ENCODE results near the gene CHST11. TPM values are rescaled to one million over a fixed set of nuclear protein-coding genes. Genes with fewer than 3 reads are reported as not detected.

The CHST11 gene
- total RNA-seq, 2 experiments from 2014 or later: 39.3 to 45.3 TPM

GRCh38 chr12:104463368-104463767, 6.6 kb downstream of the CHST11 start:
- no peaks in the 10 kb centered on the region for H3K9me3 Mint-ChIP-seq
- H3K36me3 Mint-ChIP-seq (ENCODE audit: low read depth): peaks cover 11% of the 10 kb centered on the region
- H3K27ac Mint-ChIP-seq: peak overlapping the region; percentile 84
- intact Hi-C loops (cut with micrococcal nuclease): loop anchor here (1.0 to 10.0 kb wide), 10 partner anchors 15 to 771 kb away; partner anchors contain the start of gene APPL2
- CTCF ChIA-PET: no interaction called here
- DNase-seq: no peak
- no peaks in the 10 kb centered on the region for H3K27me3 Mint-ChIP-seq (ENCODE audit: low read depth)
- H3K4me1 Mint-ChIP-seq (ENCODE audit: low read depth): peaks cover 77% of the 10 kb centered on the region
- H3K4me3 Mint-ChIP-seq: no peak overlapping the region

- no peaks in the 10 kb centered on the region for H3K27me3 Mint-ChIP-seq (ENCODE audit: low read depth)
- H3K36me3 Mint-ChIP-seq (ENCODE audit: low read depth): peaks cover 8% of the 10 kb centered on the region
- H3K4me1 Mint-ChIP-seq (ENCODE audit: low read depth): peaks cover 78% of the 10 kb centered on the region
- H3K4me3 Mint-ChIP-seq: no peak overlapping the region
- CTCF ChIA-PET: no interaction called here
- peak overlapping the region; percentile 15 for H3K27ac Mint-ChIP-seq
- DNase-seq: no peak
- H3K9me3 Mint-ChIP-seq: peaks cover 4% of the 10 kb centered on the region
- intact Hi-C loops (cut with micrococcal nuclease): loop anchor here (5.0 to 10.0 kb wide), 2 partner anchors 538 to 770 kb away; partner anchors contain the start of gene APPL2
Observed at GRCh38 chr12:104464899-104465298, 8.2 kb downstream of the CHST11 start.

- peaks cover 18% of the 10 kb centered on the region for H3K36me3 Mint-ChIP-seq (ENCODE audit: low read depth)
- intact Hi-C loops (cut with micrococcal nuclease): loop anchor here (10.0 kb wide), 1 partner anchor 768 kb away; the partner anchor contains the start of gene APPL2
- H3K27me3 Mint-ChIP-seq (ENCODE audit: low read depth): no peaks in the 10 kb centered on the region
- H3K9me3 Mint-ChIP-seq: peaks cover 14% of the 10 kb centered on the region
- no peak overlapping the region for H3K27ac Mint-ChIP-seq
- H3K4me1 Mint-ChIP-seq (ENCODE audit: low read depth): peaks cover 65% of the 10 kb centered on the region
- DNase-seq: no peak
- H3K4me3 Mint-ChIP-seq: no peak overlapping the region
- CTCF ChIA-PET: interaction anchor here (1.4 kb wide), 1 partner anchor 9 kb away, joined by 4 read pairs; no protein-coding TSS in a partner anchor
Observed at GRCh38 chr12:104466709-104467345, 10.1 kb downstream of the CHST11 start.

GRCh38 chr12:104467346-104467837, 10.6 kb downstream of the CHST11 start:
- H3K9me3 Mint-ChIP-seq: peaks cover 14% of the 10 kb centered on the region
- no peak overlapping the region for H3K4me3 Mint-ChIP-seq
- no peaks in the 10 kb centered on the region for H3K27me3 Mint-ChIP-seq (ENCODE audit: low read depth)
- no peak for DNase-seq
- H3K4me1 Mint-ChIP-seq (ENCODE audit: low read depth): peaks cover 65% of the 10 kb centered on the region
- intact Hi-C loops (cut with micrococcal nuclease): loop anchor here (10.0 kb wide), 1 partner anchor 767 kb away; the partner anchor contains the start of gene APPL2
- no peak overlapping the region for H3K27ac Mint-ChIP-seq
- peaks cover 18% of the 10 kb centered on the region for H3K36me3 Mint-ChIP-seq (ENCODE audit: low read depth)
- CTCF ChIA-PET: interaction anchor here (1.0 to 1.4 kb wide), 2 partner anchors 10 to 11 kb away, joined by 3 to 4 read pairs; no protein-coding TSS in a partner anchor

- no peak for DNase-seq
- Mint-ChIP-seq H3K4me3 (no peak overlapping the region), H3K9me3 (peaks cover 14% of the 10 kb centered on the region), H3K27me3 (ENCODE audit: low read depth) (no peaks in the 10 kb centered on the region), H3K4me1 (ENCODE audit: low read depth) (peaks cover 66% of the 10 kb centered on the region), H3K27ac (no peak overlapping the region), H3K36me3 (ENCODE audit: low read depth) (peaks cover 18% of the 10 kb centered on the region)
- intact Hi-C loops (cut with micrococcal nuclease): loop anchor here (10.0 kb wide), 1 partner anchor 766 kb away; the partner anchor contains the start of gene APPL2
- CTCF ChIA-PET: interaction anchor here (1.0 to 1.4 kb wide), 2 partner anchors 10 to 11 kb away, joined by 3 to 4 read pairs; no protein-coding TSS in a partner anchor
Observed at GRCh38 chr12:104468371-104468770, 11.6 kb downstream of the CHST11 start.

- H3K4me1 Mint-ChIP-seq (ENCODE audit: low read depth): peaks cover 66% of the 10 kb centered on the region
- no peak overlapping the region for H3K27ac Mint-ChIP-seq
- no peak overlapping the region for H3K4me3 Mint-ChIP-seq
- H3K9me3 Mint-ChIP-seq: peaks cover 14% of the 10 kb centered on the region
- H3K27me3 Mint-ChIP-seq (ENCODE audit: low read depth): no peaks in the 10 kb centered on the region
- intact Hi-C loops (cut with micrococcal nuclease): loop anchor here (10.0 kb wide), 1 partner anchor 766 kb away; the partner anchor contains the start of gene APPL2
- CTCF ChIA-PET: no interaction called here
- peaks cover 18% of the 10 kb centered on the region for H3K36me3 Mint-ChIP-seq (ENCODE audit: low read depth)
- DNase-seq: no peak
Observed at GRCh38 chr12:104469066-104469465, 12.3 kb downstream of the CHST11 start.

GRCh38 chr12:104469523-104469922, 12.8 kb downstream of the CHST11 start:
- Mint-ChIP-seq H3K4me1 (ENCODE audit: low read depth) (peaks cover 68% of the 10 kb centered on the region), H3K36me3 (ENCODE audit: low read depth) (peaks cover 16% of the 10 kb centered on the region), H3K27ac (no peak overlapping the region), H3K9me3 (peaks cover 14% of the 10 kb centered on the region), H3K27me3 (ENCODE audit: low read depth) (no peaks in the 10 kb centered on the region), H3K4me3 (no peak overlapping the region)
- CTCF ChIA-PET: no interaction called here
- DNase-seq: no peak
- intact Hi-C loops (cut with micrococcal nuclease): loop anchor here (10.0 kb wide), 1 partner anchor 765 kb away; the partner anchor contains the start of gene APPL2

GRCh38 chr12:104470521-104470920, 13.8 kb downstream of the CHST11 start:
- Mint-ChIP-seq H3K4me3 (no peak overlapping the region), H3K36me3 (ENCODE audit: low read depth) (peaks cover 16% of the 10 kb centered on the region)

GRCh38 chr12:104471336-104471735, 14.6 kb downstream of the CHST11 start:
- intact Hi-C loops (cut with micrococcal nuclease): no loop called here
- Mint-ChIP-seq H3K27me3 (ENCODE audit: low read depth) (no peaks in the 10 kb centered on the region), H3K4me1 (ENCODE audit: low read depth) (peaks cover 61% of the 10 kb centered on the region), H3K9me3 (peaks cover 14% of the 10 kb centered on the region), H3K36me3 (ENCODE audit: low read depth) (peaks cover 16% of the 10 kb centered on the region), H3K4me3 (no peak overlapping the region), H3K27ac (no peak overlapping the region)
- CTCF ChIA-PET: interaction anchor here (0.6 to 1.1 kb wide), 2 partner anchors 23 to 175 kb away, joined by 3 read pairs; no protein-coding TSS in a partner anchor
- DNase-seq: no peak

More at GRCh38 chr12:104470521-104470920, 13.8 kb downstream of the CHST11 start:
- peaks cover 63% of the 10 kb centered on the region for H3K4me1 Mint-ChIP-seq (ENCODE audit: low read depth)
- intact Hi-C loops (cut with micrococcal nuclease): no loop called here
- no peak overlapping the region for H3K27ac Mint-ChIP-seq
- no peaks in the 10 kb centered on the region for H3K27me3 Mint-ChIP-seq (ENCODE audit: low read depth)
- peaks cover 14% of the 10 kb centered on the region for H3K9me3 Mint-ChIP-seq
- DNase-seq: no peak
- CTCF ChIA-PET: no interaction called here

- DNase-seq: no peak
- CTCF ChIA-PET: interaction anchor here (2.3 kb wide), 1 partner anchor 91 kb away, joined by 4 read pairs; no protein-coding TSS in a partner anchor
- Mint-ChIP-seq H3K36me3 (ENCODE audit: low read depth) (peaks cover 16% of the 10 kb centered on the region), H3K27me3 (ENCODE audit: low read depth) (no peaks in the 10 kb centered on the region), H3K27ac (no peak overlapping the region), H3K4me1 (ENCODE audit: low read depth) (peaks cover 54% of the 10 kb centered on the region), H3K4me3 (no peak overlapping the region), H3K9me3 (peaks cover 14% of the 10 kb centered on the region)
- intact Hi-C loops (cut with micrococcal nuclease): loop anchor here (2.0 kb wide), 1 partner anchor 14 kb away; no protein-coding TSS in a partner anchor
Observed at GRCh38 chr12:104472748-104473147, 16.0 kb downstream of the CHST11 start.

- intact Hi-C loops (cut with micrococcal nuclease): loop anchor here (2.0 kb wide), 1 partner anchor 13 kb away; no protein-coding TSS in a partner anchor
- CTCF ChIA-PET: interaction anchor here (0.6 to 2.3 kb wide), 4 partner anchors 14 to 92 kb away, joined by 3 to 4 read pairs (median 4); no protein-coding TSS in a partner anchor
- no peaks in the 10 kb centered on the region for H3K27me3 Mint-ChIP-seq (ENCODE audit: low read depth)
- no peak overlapping the region for H3K27ac Mint-ChIP-seq
- peak overlapping the region; percentile 30 for H3K4me3 Mint-ChIP-seq
- peaks cover 19% of the 10 kb centered on the region for H3K36me3 Mint-ChIP-seq (ENCODE audit: low read depth)
- DNase-seq: no peak
- H3K9me3 Mint-ChIP-seq: peaks cover 14% of the 10 kb centered on the region
- peaks cover 55% of the 10 kb centered on the region for H3K4me1 Mint-ChIP-seq (ENCODE audit: low read depth)
Observed at GRCh38 chr12:104473374-104473983, 16.7 kb downstream of the CHST11 start.

- CTCF ChIA-PET: interaction anchor here (1.0 kb wide), 1 partner anchor 41 kb away, joined by 3 read pairs; no protein-coding TSS in a partner anchor
Observed at GRCh38 chr12:104475271-104475670, 18.5 kb downstream of the CHST11 start.

More at GRCh38 chr12:104475271-104475670, 18.5 kb downstream of the CHST11 start:
- H3K4me3 Mint-ChIP-seq: no peak overlapping the region
- H3K9me3 Mint-ChIP-seq: peaks cover 6% of the 10 kb centered on the region
- H3K27ac Mint-ChIP-seq: no peak overlapping the region
- DNase-seq: no peak
- H3K36me3 Mint-ChIP-seq (ENCODE audit: low read depth): peaks cover 15% of the 10 kb centered on the region
- H3K27me3 Mint-ChIP-seq (ENCODE audit: low read depth): no peaks in the 10 kb centered on the region
- peaks cover 60% of the 10 kb centered on the region for H3K4me1 Mint-ChIP-seq (ENCODE audit: low read depth)
- intact Hi-C loops (cut with micrococcal nuclease): no loop called here
